Breast epithelium (tissue), 4 donors: ENCODE measurements around the gene WDR87. TPM values are rescaled to one million over a fixed set of nuclear protein-coding genes. Genes with fewer than 3 reads are reported as not detected.
A peak's percentile ranks its signal among the peaks of the same experiment; 100 is the strongest.

ENCODE experiments used
- DNase-seq, 2 donors: peaks; one replicate each; pipeline ENCODE4 v3.0.0-alpha.2; 2019; ENCODE audit warnings: low spot score in 2 of 2
- H3K27ac ChIP-seq, 2 donors: fragments of 200-600 bp; sonication (generic) in 1 of 2; one replicate each; pipeline ENCODE4 v1.5.1; 2016 to 2019; ENCODE audit warnings: mild to moderate bottlenecking in 1 of 2
- H3K27me3 ChIP-seq, 2 donors: fragments of 200-600 bp; sonication (generic) in 1 of 2; one replicate each; pipeline versions ENCODE4 v1.5.1 to v1.6.0; 2017 to 2019; ENCODE audit warnings: control low read depth in 1 of 2, mild to moderate bottlenecking in 1 of 2
- H3K36me3 ChIP-seq: fragments of 200-600 bp; one replicate; pipeline ENCODE4 v1.5.1; 2019
- H3K4me1 ChIP-seq, 2 donors: fragments of 200-600 bp; sonication (generic); one replicate each; pipeline ENCODE4 v1.5.1; 2016 to 2019; ENCODE audit warnings: control low read depth in 1 of 2
- H3K4me3 ChIP-seq, 3 donors: fragments of 200-600 bp; sonication (generic); 1 replicate in 2 of 3; 2 replicates in 1 of 3; pipeline ENCODE4 v1.5.1; 2016 to 2019; ENCODE audit warnings: mild to moderate bottlenecking in 3 of 3, moderate library complexity in 2 of 3
- H3K9me3 ChIP-seq, 2 donors: fragments of 200-600 bp; sonication (generic) in 1 of 2; one replicate each; pipeline ENCODE4 v1.5.1; 2016 to 2019; ENCODE audit warnings: control low read depth in 1 of 2
- CTCF ChIP-seq, 3 donors: fragments of 450-650 bp; IDR thresholded peaks; one replicate each; pipeline ENCODE4 v1.5.1; 2016 to 2017; ENCODE audit warnings: antibody characterized with exemption in 3 of 3, mild to moderate bottlenecking in 3 of 3, moderate library complexity in 3 of 3
- POLR2A ChIP-seq: fragments of 450-650 bp; IDR thresholded peaks from one replicate; pipeline ENCODE4 v1.6.1; 2016; ENCODE audit warnings: antibody characterized with exemption, mild to moderate bottlenecking, moderate library complexity
- POLR2AphosphoS5 ChIP-seq, 3 donors: sonication (generic); formaldehyde crosslinking; IDR thresholded peaks; one replicate each; pipeline ENCODE4 v1.6.1; 2017; ENCODE audit warnings: antibody characterized with exemption in 3 of 3
- intact Hi-C: fragments of 100-400 bp; cut with DNase I; formaldehyde crosslinking; loops from one replicate; pipeline ENCODE4 v1.15.1; 2023; ENCODE audit warnings: low total_unique reads
- total RNA-seq, 3 donors: library from RNA; depleted of rRNA; stranded (reverse); fragments of >200 nt; gene quantifications; one replicate each; pipeline ENCODE4 v1.1.0, GENCODE V29; 2016

WDR87 gene
- total RNA-seq, 3 donors from 2014 or later = not detected

GRCh38 chr19:37931881-37932655 is 25.7 kb upstream of the WDR87 start:
- H3K36me3 ChIP-seq = no peaks in the 10 kb centered on the region
- intact Hi-C loops = no loop called here
- TF ChIP-seq POLR2AphosphoS5 (IDR thresholded peaks at IDR 0.05) (peak in 2 of 3 donors; percentile 34 to 67), POLR2A (no peak), CTCF (IDR thresholded peaks at IDR 0.05) (no peak)
- H3K4me3 ChIP-seq = peak overlapping the region in 2 of 3 donors; percentile 41 to 54
- H3K4me1 ChIP-seq = peaks cover 0 to 11% of the 10 kb centered on the region in 2 donors
- H3K27me3 ChIP-seq = no peaks in the 10 kb centered on the region
- H3K9me3 ChIP-seq = peaks cover 8 to 10% of the 10 kb centered on the region in 2 donors
- peak overlapping the region; percentile 82 to 83 for H3K27ac ChIP-seq
- peak; percentile 87 to 92 for DNase-seq

- Histone ChIP-seq H3K36me3 (no peaks in the 10 kb centered on the region), H3K27me3 (no peaks in the 10 kb centered on the region), H3K4me1 (peaks cover 0 to 11% of the 10 kb centered on the region in 2 donors), H3K9me3 (peaks cover 2 to 3% of the 10 kb centered on the region in 2 donors), H3K27ac (peak overlapping the region in 1 of 2 donors; percentile 83), H3K4me3 (no peak overlapping the region)
- no peak for TF ChIP-seq POLR2A
- TF ChIP-seq POLR2AphosphoS5 (IDR thresholded peaks at IDR 0.05) = no peak
- no peak for TF ChIP-seq CTCF (IDR thresholded peaks at IDR 0.05)
- intact Hi-C loops = no loop called here
- no peak for DNase-seq
Observed at GRCh38 chr19:37930416-37930815, 24.0 kb upstream of the WDR87 start.

- TF ChIP-seq POLR2A (no peak), CTCF (IDR thresholded peaks at IDR 0.05) (no peak), POLR2AphosphoS5 (IDR thresholded peaks at IDR 0.05) (no peak)
Observed at GRCh38 chr19:37929355-37929923, 23.0 kb upstream of the WDR87 start.

GRCh38 chr19:37928527-37929286 is 22.3 kb upstream of the WDR87 start:
- Histone ChIP-seq H3K36me3 (no peaks in the 10 kb centered on the region), H3K27ac (no peak overlapping the region)

More at GRCh38 chr19:37929355-37929923, 23.0 kb upstream of the WDR87 start:
- Histone ChIP-seq H3K9me3 (no peaks in the 10 kb centered on the region), H3K4me3 (no peak overlapping the region), H3K4me1 (peaks cover 0 to 11% of the 10 kb centered on the region in 2 donors), H3K27me3 (no peaks in the 10 kb centered on the region), H3K36me3 (no peaks in the 10 kb centered on the region), H3K27ac (no peak overlapping the region)
- no peak for DNase-seq
- intact Hi-C loops = no loop called here

More at GRCh38 chr19:37928527-37929286, 22.3 kb upstream of the WDR87 start:
- H3K9me3 ChIP-seq = no peaks in the 10 kb centered on the region
- intact Hi-C loops = no loop called here
- H3K27me3 ChIP-seq = no peaks in the 10 kb centered on the region
- no peak for TF ChIP-seq CTCF (IDR thresholded peaks at IDR 0.05)
- TF ChIP-seq POLR2AphosphoS5 (IDR thresholded peaks at IDR 0.05) = no peak
- no peak for TF ChIP-seq POLR2A
- no peak for DNase-seq
- peaks cover 0 to 4% of the 10 kb centered on the region in 2 donors for H3K4me1 ChIP-seq
- H3K4me3 ChIP-seq = no peak overlapping the region
